Caco-2 (cell line): ENCODE results near the gene SGMS1. TPM values are rescaled to one million over a fixed set of nuclear protein-coding genes. Genes with fewer than 3 reads are reported as not detected.

ENCODE experiments used
- BruUV-seq: library from RNA; stranded (reverse); fragments of 400-500 nt; replicated peaks from 2 replicates; lab custom pipeline; 2021; lab: Mats Ljungman, UMichigan
- CTCF ChIA-PET: fragments of 300-600 bp; sonication (Branson Sonifier 250); formaldehyde crosslinking; loops from one replicate; lab custom pipeline; 2022; ENCODE audit warnings: antibody characterized with exemption; lab: Charles Lee
- POLR2A ChIA-PET: fragments of 300-600 bp; sonication (Branson Sonifier 250); formaldehyde crosslinking; loops from one replicate; lab custom pipeline; 2022; ENCODE audit warnings: antibody characterized with exemption; lab: Charles Lee
- DNase-seq, 2 experiments: peaks; one replicate each; pipeline versions ENCODE4 v3.0.0 to v3.0.0-alpha.2; 2020 to 2022
- H3K27me3 ChIP-seq: replicated peaks from 2 replicates; pipeline ENCODE4 v1.6.0; 2011; ENCODE audit warnings: low read length; ENCODE audit not compliant: control insufficient read depth, insufficient read depth
- H3K36me3 ChIP-seq: 2 replicates; pipeline ENCODE4 v1.5.1; 2011; ENCODE audit warnings: low read length; ENCODE audit not compliant: control insufficient read depth, insufficient read depth
- H3K4me1 ChIP-seq: fragments of 250-450 bp; sonication (Bioruptor Pico); 2 replicates; pipeline ENCODE4 v1.5.1; 2020; ENCODE audit warnings: mild to moderate bottlenecking
- H3K4me3 ChIP-seq: 2 replicates; pipeline ENCODE4 v1.5.1; 2011; ENCODE audit warnings: low read depth, mild to moderate bottlenecking, control low read depth, low read length
- H3K9me3 ChIP-seq: fragments of 250-450 bp; sonication (Bioruptor Pico); 2 replicates; pipeline ENCODE4 v1.5.1; 2020; ENCODE audit warnings: mild to moderate bottlenecking, moderate library complexity
- H3K27ac Mint-ChIP-seq: one replicate; pipeline ENCODE4 v1.8.0; 2022; ENCODE audit warnings: mixed read lengths; ENCODE audit not compliant: unreplicated experiment
- H3K27me3 Mint-ChIP-seq: one replicate; pipeline ENCODE4 v1.8.0; 2022; ENCODE audit warnings: mixed read lengths; ENCODE audit not compliant: insufficient read depth, unreplicated experiment
- H3K36me3 Mint-ChIP-seq: one replicate; pipeline ENCODE4 v1.8.0; 2022; ENCODE audit warnings: mild to moderate bottlenecking, mixed read lengths; ENCODE audit not compliant: insufficient read depth, unreplicated experiment
- H3K4me1 Mint-ChIP-seq: one replicate; pipeline ENCODE4 v1.8.0; 2022; ENCODE audit warnings: low read depth, mixed read lengths; ENCODE audit not compliant: unreplicated experiment
- H3K4me3 Mint-ChIP-seq: one replicate; pipeline ENCODE4 v1.8.0; 2022; ENCODE audit warnings: mild to moderate bottlenecking, moderate library complexity, mixed read lengths; ENCODE audit not compliant: unreplicated experiment
- H3K9me3 Mint-ChIP-seq: one replicate; pipeline ENCODE4 v1.8.0; 2022; ENCODE audit warnings: mixed read lengths; ENCODE audit not compliant: unreplicated experiment
- intact Hi-C: fragments of 100-400 bp; cut with micrococcal nuclease; formaldehyde crosslinking; loops from one replicate; pipeline ENCODE4 v1.10.0; 2022; ENCODE audit not compliant: unreplicated experiment
- total RNA-seq: library from RNA; stranded (reverse); gene quantifications from 2 replicates; pipeline ENCODE4 v1.2.3, GENCODE V29; 2022
- TF ChIP-seq, protein P1 (sequence below), 2 experiments: fragments of 200-600 bp in 1 of 2; IDR thresholded peaks; 1 replicate in 1 of 2; 2 replicates in 1 of 2; pipeline versions ENCODE4 v1.5.1 to v1.8.0; 2011 to 2022; ENCODE audit warnings: antibody characterized with exemption in 1 of 2, control low read depth in 1 of 2, inconsistent platforms in 1 of 2, low read depth in 1 of 2, low read length in 1 of 2, mild to moderate bottlenecking in 1 of 2, moderate library complexity in 1 of 2; ENCODE audit not compliant: insufficient read depth in 1 of 2, severe bottlenecking in 1 of 2, unreplicated experiment in 1 of 2

Gene SGMS1
- total RNA-seq, 1 experiment from 2014 or later: 30.5 TPM

DNA sequence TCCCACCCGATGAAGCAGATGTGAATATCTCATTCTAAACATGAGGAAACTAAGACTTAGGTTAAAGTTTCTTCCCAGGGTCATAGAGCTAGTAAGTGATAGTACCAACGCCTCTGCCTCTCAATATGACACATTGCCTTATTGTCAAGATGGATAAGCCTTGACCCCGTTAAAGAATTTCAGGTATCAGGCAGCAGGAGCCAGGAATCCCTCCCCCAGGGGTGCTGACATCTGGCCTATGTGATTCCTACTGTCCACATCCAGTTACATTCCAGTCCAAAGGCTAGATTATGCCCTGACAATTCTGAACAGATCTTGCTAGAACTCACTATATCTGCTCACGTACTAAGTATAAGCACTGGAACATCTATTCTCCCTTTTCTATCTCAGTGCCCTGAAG lies 314.4 kb downstream of the SGMS1 start:
- Mint-ChIP-seq H3K4me1 (no peaks in the 10 kb centered on the region), H3K4me3 (no peak overlapping the region), H3K36me3 (peaks cover 11% of the 10 kb centered on the region), H3K27me3 (no peaks in the 10 kb centered on the region), H3K9me3 (no peaks in the 10 kb centered on the region), H3K27ac (no peak overlapping the region)
- no peak for DNase-seq
- ChIA-PET CTCF (no interaction called here), POLR2A (no interaction called here)
- H3K36me3 ChIP-seq: no peaks in the 10 kb centered on the region
- no peak overlapping the region for H3K4me3 ChIP-seq
- H3K9me3 ChIP-seq: no peaks in the 10 kb centered on the region
- H3K4me1 ChIP-seq: no peaks in the 10 kb centered on the region
- intact Hi-C loops: no loop called here
- no TSS peak for BruUV-seq
- H3K27me3 ChIP-seq: no peaks in the 10 kb centered on the region
- TF ChIP-seq, protein P1, sequence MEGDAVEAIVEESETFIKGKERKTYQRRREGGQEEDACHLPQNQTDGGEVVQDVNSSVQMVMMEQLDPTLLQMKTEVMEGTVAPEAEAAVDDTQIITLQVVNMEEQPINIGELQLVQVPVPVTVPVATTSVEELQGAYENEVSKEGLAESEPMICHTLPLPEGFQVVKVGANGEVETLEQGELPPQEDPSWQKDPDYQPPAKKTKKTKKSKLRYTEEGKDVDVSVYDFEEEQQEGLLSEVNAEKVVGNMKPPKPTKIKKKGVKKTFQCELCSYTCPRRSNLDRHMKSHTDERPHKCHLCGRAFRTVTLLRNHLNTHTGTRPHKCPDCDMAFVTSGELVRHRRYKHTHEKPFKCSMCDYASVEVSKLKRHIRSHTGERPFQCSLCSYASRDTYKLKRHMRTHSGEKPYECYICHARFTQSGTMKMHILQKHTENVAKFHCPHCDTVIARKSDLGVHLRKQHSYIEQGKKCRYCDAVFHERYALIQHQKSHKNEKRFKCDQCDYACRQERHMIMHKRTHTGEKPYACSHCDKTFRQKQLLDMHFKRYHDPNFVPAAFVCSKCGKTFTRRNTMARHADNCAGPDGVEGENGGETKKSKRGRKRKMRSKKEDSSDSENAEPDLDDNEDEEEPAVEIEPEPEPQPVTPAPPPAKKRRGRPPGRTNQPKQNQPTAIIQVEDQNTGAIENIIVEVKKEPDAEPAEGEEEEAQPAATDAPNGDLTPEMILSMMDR (IDR thresholded peaks at IDR 0.05; ENCODE audit: insufficient read depth in 1 of 2, low read depth in 1 of 2, low read length in 1 of 2, severe bottlenecking in 1 of 2, unreplicated experiment in 1 of 2): no peak

DNA sequence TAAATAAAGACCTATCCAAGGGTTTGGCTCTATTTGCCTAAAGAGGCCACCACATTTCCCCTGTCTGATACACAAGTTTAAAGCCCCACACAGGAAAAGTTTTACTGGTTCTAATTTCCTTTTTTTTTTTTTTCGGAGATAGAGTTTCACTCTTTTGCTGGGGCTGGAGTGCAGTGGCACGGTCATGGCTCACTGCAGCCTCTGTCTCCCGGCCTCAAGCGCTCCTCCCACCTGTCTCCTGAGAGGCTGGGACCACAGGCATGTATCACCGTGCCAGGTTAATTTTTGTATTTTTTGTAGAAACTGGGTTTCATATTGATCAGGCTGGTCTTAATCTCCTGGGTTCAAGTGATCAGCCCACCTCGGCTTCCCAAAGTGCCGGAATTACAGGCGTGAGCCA lies 319.1 kb downstream of the SGMS1 start:
- no peaks in the 10 kb centered on the region for H3K27me3 ChIP-seq
- intact Hi-C loops: no loop called here
- no peaks in the 10 kb centered on the region for H3K9me3 ChIP-seq
- H3K36me3 ChIP-seq: no peaks in the 10 kb centered on the region
- no peaks in the 10 kb centered on the region for H3K36me3 Mint-ChIP-seq
- TF ChIP-seq, protein P1 (IDR thresholded peaks at IDR 0.05; ENCODE audit: insufficient read depth in 1 of 2, low read depth in 1 of 2, low read length in 1 of 2, severe bottlenecking in 1 of 2, unreplicated experiment in 1 of 2): no peak
- H3K4me1 Mint-ChIP-seq: no peaks in the 10 kb centered on the region
- H3K27me3 Mint-ChIP-seq: no peaks in the 10 kb centered on the region
- no peak overlapping the region for H3K27ac Mint-ChIP-seq
- H3K4me3 ChIP-seq: no peak overlapping the region
- POLR2A ChIA-PET: no interaction called here
- no peak for DNase-seq
- BruUV-seq: no TSS peak
- H3K4me3 Mint-ChIP-seq: no peak overlapping the region
- CTCF ChIA-PET: no interaction called here
- no peaks in the 10 kb centered on the region for H3K4me1 ChIP-seq
- H3K9me3 Mint-ChIP-seq: no peaks in the 10 kb centered on the region

- ChIA-PET POLR2A (no interaction called here), CTCF (no interaction called here)
- BruUV-seq: no TSS peak
- H3K36me3 Mint-ChIP-seq: no peaks in the 10 kb centered on the region
- H3K27me3 ChIP-seq: no peaks in the 10 kb centered on the region
- no peak overlapping the region for H3K4me3 Mint-ChIP-seq
- DNase-seq: no peak
- intact Hi-C loops: no loop called here
- H3K9me3 Mint-ChIP-seq: peaks cover 9% of the 10 kb centered on the region
- H3K4me1 Mint-ChIP-seq: no peaks in the 10 kb centered on the region
- H3K4me3 ChIP-seq: no peak overlapping the region
- H3K27me3 Mint-ChIP-seq: no peaks in the 10 kb centered on the region
- H3K4me1 ChIP-seq: no peaks in the 10 kb centered on the region
- no peak overlapping the region for H3K27ac Mint-ChIP-seq
- H3K9me3 ChIP-seq: peaks cover 5% of the 10 kb centered on the region; the same call in 1 of the 2 replicates
- H3K36me3 ChIP-seq: no peaks in the 10 kb centered on the region
- TF ChIP-seq, protein P1 (IDR thresholded peaks at IDR 0.05; ENCODE audit: insufficient read depth in 1 of 2, low read depth in 1 of 2, low read length in 1 of 2, severe bottlenecking in 1 of 2, unreplicated experiment in 1 of 2): no peak
Observed at GRCh38 chr10:50299948-50300669, 323.6 kb downstream of the SGMS1 start.
